ENCODE measurements around the gene TAPBP.

DNA sequence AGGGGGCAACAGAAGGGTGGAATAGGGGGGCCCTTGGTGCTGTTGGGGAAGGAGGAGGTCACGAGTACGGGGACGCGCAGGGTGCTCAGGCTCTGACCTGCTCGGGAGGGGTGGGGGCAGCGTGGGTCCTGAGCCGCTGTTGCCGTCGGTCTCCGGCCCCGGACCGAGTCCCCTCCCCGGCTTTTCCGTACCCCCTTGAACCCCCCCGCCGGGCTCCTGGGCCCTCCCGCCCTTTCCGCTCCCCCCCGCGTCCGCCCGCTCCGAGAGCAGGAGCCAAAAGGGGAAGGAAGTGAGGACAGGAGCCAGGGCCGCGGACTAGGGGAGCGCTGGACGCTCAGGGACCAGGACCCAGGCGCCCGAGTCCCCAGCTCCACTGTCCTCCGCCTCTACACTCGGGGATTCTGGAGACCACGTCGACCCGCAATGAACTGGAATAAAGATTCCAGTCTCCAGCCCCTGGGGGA is 15.1 kb downstream of the TAPBP start, which contains the start of gene RGL2:
- TF ChIP-seq SUZ12 (IDR thresholded peaks at IDR 0.05; ENCODE audit: extremely low read depth, insufficient read depth, insufficient read length) (no peak), YY1 (IDR thresholded peaks at IDR 0.05; ENCODE audit: insufficient read depth, insufficient read length) (no peak), ZNF274 (IDR thresholded peaks at IDR 0.05; ENCODE audit: low read depth, low read length) (no peak)
